Measurements from ENCODE around the gene ACTN4.
"Not testable (repeated sequence)": the region's sequence is repeated elsewhere in the genome, so short reads cannot be mapped to it uniquely, and the experiment has no call there.

- TF ChIP-seq, protein P1, sequence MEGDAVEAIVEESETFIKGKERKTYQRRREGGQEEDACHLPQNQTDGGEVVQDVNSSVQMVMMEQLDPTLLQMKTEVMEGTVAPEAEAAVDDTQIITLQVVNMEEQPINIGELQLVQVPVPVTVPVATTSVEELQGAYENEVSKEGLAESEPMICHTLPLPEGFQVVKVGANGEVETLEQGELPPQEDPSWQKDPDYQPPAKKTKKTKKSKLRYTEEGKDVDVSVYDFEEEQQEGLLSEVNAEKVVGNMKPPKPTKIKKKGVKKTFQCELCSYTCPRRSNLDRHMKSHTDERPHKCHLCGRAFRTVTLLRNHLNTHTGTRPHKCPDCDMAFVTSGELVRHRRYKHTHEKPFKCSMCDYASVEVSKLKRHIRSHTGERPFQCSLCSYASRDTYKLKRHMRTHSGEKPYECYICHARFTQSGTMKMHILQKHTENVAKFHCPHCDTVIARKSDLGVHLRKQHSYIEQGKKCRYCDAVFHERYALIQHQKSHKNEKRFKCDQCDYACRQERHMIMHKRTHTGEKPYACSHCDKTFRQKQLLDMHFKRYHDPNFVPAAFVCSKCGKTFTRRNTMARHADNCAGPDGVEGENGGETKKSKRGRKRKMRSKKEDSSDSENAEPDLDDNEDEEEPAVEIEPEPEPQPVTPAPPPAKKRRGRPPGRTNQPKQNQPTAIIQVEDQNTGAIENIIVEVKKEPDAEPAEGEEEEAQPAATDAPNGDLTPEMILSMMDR (IDR thresholded peaks at IDR 0.05; ENCODE audit: extremely low read depth in 1 of 2, insufficient read depth in 1 of 2, low read depth in 1 of 2, low read length in 2 of 2), result not testable (repeated sequence)
- TF ChIP-seq FOS (IDR thresholded peaks at IDR 0.05; ENCODE audit: borderline replicate concordance, insufficient read depth, low read length); EZH2 (IDR thresholded peaks at IDR 0.05; ENCODE audit: borderline replicate concordance, low read depth, low read length, severe bottlenecking); POLR2A (IDR thresholded peaks at IDR 0.05; ENCODE audit: low read depth, low read length): not testable (repeated sequence)
Measured at GRCh38 chr19:38771569-38771968, 124.1 kb downstream of the ACTN4 start.
